Parathyroid adenoma (tissue), 2 donors: ENCODE data around the gene RAB2B.
A peak's percentile ranks its signal among the peaks of the same experiment; 100 is the strongest.

ENCODE experiments used
- H2AFZ ChIP-seq: fragments of 300-600 bp; sonication (generic); one replicate; pipeline ENCODE4 v1.7.0; 2017; ENCODE audit warnings: antibody characterized with exemption, mild to moderate bottlenecking
- H3K27ac ChIP-seq: fragments of 300-600 bp; sonication (generic); one replicate; pipeline ENCODE4 v1.7.0; 2017
- H3K27me3 ChIP-seq: fragments of 300-600 bp; sonication (generic); one replicate; pipeline ENCODE4 v1.7.0; 2017; ENCODE audit warnings: low read length; ENCODE audit not compliant: control insufficient read depth, insufficient read depth
- H3K36me3 ChIP-seq: fragments of 300-600 bp; sonication (generic); one replicate; pipeline ENCODE4 v1.7.0; 2017; ENCODE audit warnings: low read length; ENCODE audit not compliant: control insufficient read depth, insufficient read depth
- H3K4me1 ChIP-seq: fragments of 300-600 bp; sonication (generic); one replicate; pipeline ENCODE4 v1.7.0; 2017; ENCODE audit warnings: control low read depth
- H3K4me2 ChIP-seq: fragments of 300-600 bp; sonication (generic); one replicate; pipeline ENCODE4 v1.7.0; 2017; ENCODE audit warnings: low read length
- H3K4me3 ChIP-seq: fragments of 300-600 bp; sonication (generic); one replicate; pipeline ENCODE4 v1.7.0; 2017; ENCODE audit warnings: low read depth, low read length
- H3K79me2 ChIP-seq: fragments of 300-600 bp; sonication (generic); one replicate; pipeline ENCODE4 v1.7.0; 2017; ENCODE audit warnings: control low read depth
- H3K9ac ChIP-seq: fragments of 300-600 bp; sonication (generic); one replicate; pipeline ENCODE4 v1.7.0; 2017; ENCODE audit warnings: mild to moderate bottlenecking
- H3K9me3 ChIP-seq: fragments of 300-600 bp; sonication (generic); one replicate; pipeline ENCODE4 v1.7.0; 2017; ENCODE audit warnings: low read length; ENCODE audit not compliant: control insufficient read depth
- CTCF ChIP-seq: fragments of 300-600 bp; sonication (generic); IDR thresholded peaks from one replicate; pipeline ENCODE4 v1.7.0; 2017; ENCODE audit warnings: antibody characterized with exemption, mild to moderate bottlenecking
- donor health status: primary hyperparathyroidism.

Gene RAB2B

GRCh38 chr14:21494902-21495762, 18.4 kb upstream of the RAB2B start:
- Histone ChIP-seq H3K36me3 (no peaks in the 10 kb centered on the region), H3K9me3 (no peaks in the 10 kb centered on the region)

DNA sequence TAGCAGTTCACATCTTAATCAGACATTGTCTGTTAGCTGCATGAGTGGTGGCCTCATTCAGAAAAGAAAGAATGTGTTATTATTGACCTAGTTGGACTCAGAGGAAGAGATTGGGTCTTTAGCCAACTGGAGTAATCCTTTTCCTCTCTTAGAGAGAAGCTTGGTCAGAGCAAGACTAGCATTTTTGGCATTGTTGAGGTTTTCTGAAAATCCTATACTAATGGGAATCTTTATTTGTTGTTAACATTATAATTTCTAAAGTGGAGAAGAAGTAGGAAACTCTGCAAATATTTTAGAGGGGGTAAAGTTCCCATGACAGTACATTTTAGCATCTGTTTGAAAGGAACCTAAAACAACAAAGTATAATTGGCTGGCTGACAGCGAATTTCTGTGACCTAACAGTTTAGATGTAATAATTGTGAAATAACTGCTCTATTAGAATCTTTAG, 9.9 kb upstream of the RAB2B start:
- no peak for TF ChIP-seq CTCF
- H3K4me2 ChIP-seq, result no peak overlapping the region
- H2AFZ ChIP-seq, result no peak overlapping the region
- H3K4me1 ChIP-seq, result no peaks in the 10 kb centered on the region
- H3K36me3 ChIP-seq, result no peaks in the 10 kb centered on the region
- H3K4me3 ChIP-seq, result no peak overlapping the region
- no peak overlapping the region for H3K9ac ChIP-seq
- no peak overlapping the region for H3K27ac ChIP-seq
- no peaks in the 10 kb centered on the region for H3K9me3 ChIP-seq
- H3K79me2 ChIP-seq, result peaks cover 5% of the 10 kb centered on the region
- no peaks in the 10 kb centered on the region for H3K27me3 ChIP-seq

More at GRCh38 chr14:21494902-21495762, 18.4 kb upstream of the RAB2B start:
- H2AFZ ChIP-seq, result no peak overlapping the region
- no peak overlapping the region for H3K27ac ChIP-seq
- H3K4me3 ChIP-seq, result no peak overlapping the region
- no peaks in the 10 kb centered on the region for H3K79me2 ChIP-seq
- H3K9ac ChIP-seq, result no peak overlapping the region
- H3K4me2 ChIP-seq, result no peak overlapping the region
- TF ChIP-seq CTCF, result no peak
- no peaks in the 10 kb centered on the region for H3K27me3 ChIP-seq
- no peaks in the 10 kb centered on the region for H3K4me1 ChIP-seq

DNA sequence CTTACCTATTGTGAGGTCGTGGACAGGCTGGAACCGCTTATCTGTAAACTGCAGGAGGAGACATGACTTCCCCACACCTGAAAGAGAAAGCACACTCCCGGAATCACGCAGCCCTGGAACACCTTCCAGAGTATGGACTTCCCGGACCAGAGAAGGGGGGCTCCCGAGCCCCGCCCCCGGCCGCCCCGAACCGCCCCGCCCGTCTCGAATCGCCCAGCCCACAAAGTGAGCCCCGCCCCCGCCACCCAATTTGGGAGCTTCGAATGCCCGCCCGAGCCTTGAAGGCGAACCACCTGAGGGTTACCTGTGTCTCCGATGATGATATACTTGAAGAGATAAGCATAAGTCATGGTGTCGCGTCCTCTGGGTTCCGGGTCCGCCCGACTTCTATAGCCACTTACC, 235 bp downstream of the RAB2B start:
- no peak for TF ChIP-seq CTCF
- peak overlapping the region; percentile 54 for H2AFZ ChIP-seq

DNA sequence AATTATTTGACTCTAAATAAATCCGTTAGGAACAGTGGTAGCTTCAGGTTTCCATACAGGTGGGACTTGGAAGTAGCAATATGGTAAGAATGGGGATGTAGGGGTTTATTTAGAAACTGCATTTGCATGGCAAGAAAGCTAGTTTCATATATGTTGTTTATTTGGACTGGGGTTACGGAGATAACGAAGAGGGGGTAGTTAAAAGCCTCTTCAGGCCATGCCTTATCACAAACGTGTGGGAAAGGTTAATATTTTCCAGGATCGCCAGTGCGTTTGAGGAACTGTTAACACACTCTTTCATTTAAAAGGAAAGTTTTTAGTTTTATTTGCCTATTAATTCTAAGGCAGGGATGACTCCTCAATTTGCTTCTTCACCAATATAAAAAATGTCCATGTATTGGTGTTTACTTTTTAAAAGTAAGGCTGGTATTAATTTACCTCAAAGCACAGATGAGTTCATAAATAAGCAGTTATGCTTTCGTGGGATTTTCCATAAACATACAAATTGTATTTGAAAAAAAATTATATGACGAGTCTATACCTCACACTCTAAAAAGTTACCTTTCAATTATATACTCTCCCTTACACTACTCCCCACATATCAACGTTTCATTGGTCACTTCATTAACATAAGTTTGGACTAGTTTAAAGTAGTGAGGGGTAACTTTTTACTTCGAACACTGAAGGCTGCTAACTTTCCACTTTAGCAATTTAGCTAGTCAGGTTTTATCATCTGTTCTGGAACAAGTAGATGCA, 814 bp downstream of the RAB2B start:
- peaks cover 8% of the 10 kb centered on the region for H3K4me1 ChIP-seq
- peak overlapping the region; percentile 99 for H3K4me3 ChIP-seq
- no peak overlapping the region for H3K9ac ChIP-seq
- H3K36me3 ChIP-seq, result no peaks in the 10 kb centered on the region
- H3K4me2 ChIP-seq, result peak overlapping the region; percentile 75
- no peaks in the 10 kb centered on the region for H3K27me3 ChIP-seq
- H2AFZ ChIP-seq, result peak overlapping the region; percentile 54
- H3K9me3 ChIP-seq, result no peaks in the 10 kb centered on the region
- H3K27ac ChIP-seq, result peak overlapping the region; percentile 73
- peaks cover 16% of the 10 kb centered on the region for H3K79me2 ChIP-seq
- TF ChIP-seq CTCF, result no peak

More for the DNA sequence above, 235 bp downstream of the RAB2B start:
- H3K9me3 ChIP-seq, result no peaks in the 10 kb centered on the region
- peak overlapping the region; percentile 99 for H3K4me3 ChIP-seq
- H3K9ac ChIP-seq, result no peak overlapping the region
- no peaks in the 10 kb centered on the region for H3K36me3 ChIP-seq
- peak overlapping the region; percentile 73 for H3K27ac ChIP-seq
- peaks cover 21% of the 10 kb centered on the region for H3K79me2 ChIP-seq
- peak overlapping the region; percentile 75 for H3K4me2 ChIP-seq
- H3K27me3 ChIP-seq, result no peaks in the 10 kb centered on the region
- peaks cover 8% of the 10 kb centered on the region for H3K4me1 ChIP-seq
